ENCODE data around the gene CTXND2. TPM values are rescaled to one million over a fixed set of nuclear protein-coding genes. Genes with fewer than 3 reads are reported as not detected.

The CTXND2 gene
- total RNA-seq, 2 donors from 2014 or later = not detected

GRCh38 chr1:150902751-150903150, 15.8 kb downstream of the CTXND2 start:
- Histone ChIP-seq H3K27me3 (no peaks in the 10 kb centered on the region), H3K4me1 (no peaks in the 10 kb centered on the region), H3K27ac (no peak overlapping the region), H3K36me3 (replicated peaks in 1 of 2; ENCODE audit: insufficient read depth in 1 of 2, low read depth in 2 of 2) (no peaks in the 10 kb centered on the region), H3K4me3 (no peak overlapping the region), H3K9me3 (no peaks in the 10 kb centered on the region)
- no peak for DNase-seq
- WGBS, 2 donors = 68% methylated on average over 1 of the region's 1 CpG
- TF ChIP-seq CTCF (IDR thresholded peaks at IDR 0.05) (no peak), POLR2A (IDR thresholded peaks at IDR 0.05) (no peak)
- intact Hi-C loops (cut with DNase I) = no loop called here
- no peak for ATAC-seq

- intact Hi-C loops (cut with DNase I) = no loop called here
- H3K27me3 ChIP-seq = no peaks in the 10 kb centered on the region
- ATAC-seq = no peak
- WGBS, 2 donors = 85 to 98% methylated on average over 6 of the region's 6 CpGs
- H3K4me3 ChIP-seq = no peak overlapping the region
- no peak for DNase-seq
- TF ChIP-seq POLR2A (IDR thresholded peaks at IDR 0.05) = no peak
- TF ChIP-seq CTCF (IDR thresholded peaks at IDR 0.05) = no peak
- H3K27ac ChIP-seq = no peak overlapping the region
- H3K36me3 ChIP-seq (replicated peaks in 1 of 2; ENCODE audit: insufficient read depth in 1 of 2, low read depth in 2 of 2) = no peaks in the 10 kb centered on the region
- no peaks in the 10 kb centered on the region for H3K4me1 ChIP-seq
- no peaks in the 10 kb centered on the region for H3K9me3 ChIP-seq
Measured at GRCh38 chr1:150905301-150905700, 18.4 kb downstream of the CTXND2 start.

GRCh38 chr1:150906329-150906728, 19.4 kb downstream of the CTXND2 start:
- DNase-seq (no peak), ATAC-seq (no peak)
- H3K36me3 ChIP-seq (replicated peaks in 1 of 2; ENCODE audit: insufficient read depth in 1 of 2, low read depth in 2 of 2) = no peaks in the 10 kb centered on the region
- intact Hi-C loops (cut with DNase I) = no loop called here
- no peak overlapping the region for H3K27ac ChIP-seq
- no peak overlapping the region for H3K4me3 ChIP-seq
- no peaks in the 10 kb centered on the region for H3K9me3 ChIP-seq
- TF ChIP-seq POLR2A (IDR thresholded peaks at IDR 0.05) (no peak), CTCF (IDR thresholded peaks at IDR 0.05) (no peak)
- WGBS, 2 donors = 64 to 71% methylated on average over 1 of the region's 1 CpG
- H3K27me3 ChIP-seq = no peaks in the 10 kb centered on the region
- H3K4me1 ChIP-seq = no peaks in the 10 kb centered on the region

GRCh38 chr1:150906813-150907212, 19.9 kb downstream of the CTXND2 start:
- no peak overlapping the region for H3K4me3 ChIP-seq
- no peaks in the 10 kb centered on the region for H3K4me1 ChIP-seq
- H3K9me3 ChIP-seq = no peaks in the 10 kb centered on the region
- DNase-seq (no peak), ATAC-seq (no peak)
- no peak for TF ChIP-seq CTCF (IDR thresholded peaks at IDR 0.05)
- TF ChIP-seq POLR2A (IDR thresholded peaks at IDR 0.05) = no peak
- no peaks in the 10 kb centered on the region for H3K27me3 ChIP-seq
- no peak overlapping the region for H3K27ac ChIP-seq
- intact Hi-C loops (cut with DNase I) = no loop called here
- 52 to 87% methylated on average over 2 of the region's 2 CpGs for WGBS, 2 donors
- no peaks in the 10 kb centered on the region for H3K36me3 ChIP-seq (replicated peaks in 1 of 2; ENCODE audit: insufficient read depth in 1 of 2, low read depth in 2 of 2)

GRCh38 chr1:150909585-150910180, 22.7 kb downstream of the CTXND2 start:
- DNase-seq (no peak), ATAC-seq (no peak)
- Histone ChIP-seq H3K27me3 (no peaks in the 10 kb centered on the region), H3K9me3 (no peaks in the 10 kb centered on the region), H3K36me3 (replicated peaks in 1 of 2; ENCODE audit: insufficient read depth in 1 of 2, low read depth in 2 of 2) (no peaks in the 10 kb centered on the region), H3K27ac (no peak overlapping the region), H3K4me1 (no peaks in the 10 kb centered on the region), H3K4me3 (no peak overlapping the region)
- TF ChIP-seq CTCF (IDR thresholded peaks at IDR 0.05) (no peak), POLR2A (IDR thresholded peaks at IDR 0.05) (no peak)
- intact Hi-C loops (cut with DNase I) = no loop called here
- 76 to 87% methylated on average over 4 of the region's 4 CpGs for WGBS, 2 donors
